ENCODE results near the gene ERGIC1.

Gene ERGIC1

DNA sequence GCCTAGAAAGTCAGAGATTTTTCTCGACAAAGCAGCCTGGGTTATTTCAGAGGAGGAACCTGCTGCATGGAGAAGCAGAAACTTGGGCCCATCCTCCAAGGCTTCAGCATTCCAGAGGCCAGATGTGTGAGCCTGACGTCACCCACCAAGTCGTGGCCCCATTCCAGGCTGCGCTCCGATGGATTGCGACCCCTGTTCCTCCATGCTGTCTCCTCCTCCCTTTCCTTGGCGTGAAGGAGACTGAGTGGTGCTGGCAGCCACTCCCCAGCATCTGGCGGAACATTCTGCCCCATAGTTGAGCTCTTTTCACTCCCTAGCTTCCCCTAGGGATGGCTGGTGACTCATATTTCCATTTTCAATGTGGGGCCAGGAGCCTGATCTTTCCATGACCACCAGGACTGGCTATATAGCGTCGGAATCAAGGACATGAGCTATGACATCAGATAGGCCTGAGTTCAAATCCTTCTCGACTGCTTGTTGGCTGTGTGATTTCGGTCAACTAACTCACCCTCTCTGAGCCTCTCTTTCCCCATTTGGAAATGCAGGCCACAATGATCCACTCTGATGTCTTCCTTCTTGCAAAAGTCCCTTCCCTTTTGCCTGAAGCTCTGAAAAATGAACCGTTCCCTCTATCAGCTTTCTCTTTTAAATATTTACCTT lies 38.6 kb upstream of the ERGIC1 start:
- Mint-ChIP-seq H3K36me3 (ENCODE audit: low read depth) (no peaks in the 10 kb centered on the region), H3K9me3 (no peaks in the 10 kb centered on the region), H3K27me3 (no peaks in the 10 kb centered on the region), H3K4me3 (no peak overlapping the region), H3K27ac (no peak overlapping the region), H3K4me1 (peaks cover 16% of the 10 kb centered on the region)
- DNase-seq (no peak), ATAC-seq (no peak)

DNA sequence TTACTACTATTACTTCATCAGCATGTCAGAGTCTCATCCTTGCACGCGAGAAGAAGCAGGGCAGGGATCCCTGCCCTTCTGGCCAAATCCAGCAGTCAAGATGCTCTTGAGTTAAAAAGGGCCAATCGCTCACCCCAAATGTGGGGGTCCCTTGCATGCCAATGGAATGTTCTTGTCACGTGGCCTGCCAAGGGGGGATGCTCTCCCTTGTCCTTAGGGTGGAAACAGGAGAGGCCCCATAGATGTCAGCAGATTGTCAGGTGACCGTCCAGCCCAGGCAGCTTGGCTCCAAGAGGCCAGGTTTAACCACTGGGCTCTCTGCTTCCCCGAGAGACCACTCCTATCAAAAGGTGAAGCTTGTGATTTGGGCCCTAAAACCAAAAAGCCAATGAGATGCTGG lies 37.7 kb upstream of the ERGIC1 start:
- no peaks in the 10 kb centered on the region for H3K9me3 Mint-ChIP-seq
- no peaks in the 10 kb centered on the region for H3K36me3 Mint-ChIP-seq (ENCODE audit: low read depth)
- H3K27me3 Mint-ChIP-seq = no peaks in the 10 kb centered on the region
- H3K27ac Mint-ChIP-seq = no peak overlapping the region
- peaks cover 16% of the 10 kb centered on the region for H3K4me1 Mint-ChIP-seq
- H3K4me3 Mint-ChIP-seq = no peak overlapping the region
- DNase-seq (no peak), ATAC-seq (no peak)

DNA sequence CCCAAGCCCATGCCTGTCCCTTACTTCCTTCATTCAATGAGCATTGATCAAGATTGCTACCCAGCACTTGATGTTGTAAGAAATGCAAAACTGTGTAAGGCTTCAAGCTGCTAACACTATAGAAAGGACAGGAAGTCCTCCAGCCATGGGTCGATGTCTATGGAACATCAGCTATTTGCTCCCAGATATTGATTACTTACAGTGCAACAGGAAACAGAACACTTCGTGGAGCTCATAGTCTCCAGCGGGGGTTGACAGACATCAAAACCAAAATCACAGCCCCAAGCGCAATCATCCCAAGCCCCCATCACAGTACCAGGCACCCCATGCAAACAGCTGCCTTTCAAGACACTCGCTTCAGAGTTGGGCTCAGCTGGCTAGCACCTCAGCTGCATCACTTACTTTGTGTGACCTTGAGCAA lies 36.3 kb upstream of the ERGIC1 start:
- no peaks in the 10 kb centered on the region for H3K27me3 Mint-ChIP-seq

DNA sequence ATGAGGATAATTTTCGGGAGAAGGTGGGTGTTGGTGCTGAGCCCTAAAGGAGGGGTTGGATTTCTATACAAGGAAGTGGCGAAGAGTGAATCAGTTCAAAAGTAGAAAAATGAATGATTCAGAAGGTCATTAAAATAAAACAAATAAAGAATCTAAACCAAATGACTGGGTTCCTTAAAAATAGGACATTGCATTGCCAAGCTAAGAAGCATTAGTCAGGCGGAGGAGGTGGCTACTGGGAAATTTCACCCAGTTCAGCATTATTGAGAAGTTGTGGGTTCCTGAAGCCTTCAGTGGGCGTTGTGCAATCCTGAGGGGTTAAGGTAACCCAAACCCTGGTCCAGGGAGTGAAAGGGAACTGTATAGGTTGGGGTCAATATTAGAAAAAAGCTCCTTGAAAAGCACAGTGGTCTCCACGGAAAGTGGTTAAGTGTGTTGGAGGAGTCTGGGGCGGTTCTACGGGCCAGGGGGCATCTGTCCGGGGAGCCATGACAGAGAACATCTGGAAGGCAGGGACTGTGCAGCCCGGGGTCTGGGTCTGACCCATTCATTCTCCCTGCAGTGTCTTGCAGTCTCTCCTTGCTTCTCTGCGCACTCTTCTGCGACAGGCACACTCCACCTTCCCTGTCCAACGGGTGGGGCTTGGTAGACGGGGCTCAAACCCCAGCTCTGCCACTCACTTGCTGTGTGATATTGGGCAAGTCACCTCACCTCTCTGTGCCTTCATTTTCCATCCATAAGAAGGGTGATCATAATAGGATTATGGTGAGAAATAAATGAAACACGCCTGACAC lies 35.4 kb upstream of the ERGIC1 start:
- Mint-ChIP-seq H3K9me3 (no peaks in the 10 kb centered on the region), H3K4me1 (peaks cover 14% of the 10 kb centered on the region), H3K27me3 (no peaks in the 10 kb centered on the region), H3K36me3 (ENCODE audit: low read depth) (no peaks in the 10 kb centered on the region), H3K27ac (no peak overlapping the region), H3K4me3 (no peak overlapping the region)
- ATAC-seq = peak; percentile 30
- DNase-seq = no peak

More for the DNA sequence above, 36.3 kb upstream of the ERGIC1 start:
- Mint-ChIP-seq H3K36me3 (ENCODE audit: low read depth) (no peaks in the 10 kb centered on the region), H3K4me3 (no peak overlapping the region), H3K27ac (no peak overlapping the region), H3K4me1 (peaks cover 16% of the 10 kb centered on the region), H3K9me3 (no peaks in the 10 kb centered on the region)
- no peak for ATAC-seq
- no peak for DNase-seq

DNA sequence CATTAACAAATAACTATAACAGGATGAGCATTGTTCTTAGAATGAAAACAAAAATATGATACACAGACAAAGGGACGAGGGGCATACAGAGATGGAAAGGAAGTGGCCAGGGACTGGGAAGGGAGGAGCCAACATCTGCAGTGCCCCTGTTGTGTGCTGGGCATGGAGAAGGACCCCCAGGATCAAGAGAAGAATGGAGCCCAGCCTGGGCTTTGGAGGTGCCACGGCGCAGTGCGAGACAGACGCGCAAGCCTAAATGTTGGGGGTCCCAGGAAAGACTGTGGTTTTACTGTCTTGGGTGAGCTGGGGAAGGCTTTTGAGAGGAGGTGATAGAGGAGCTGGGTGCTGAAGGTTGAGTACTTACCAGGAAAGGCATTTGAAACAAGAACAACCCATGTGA lies 34.6 kb upstream of the ERGIC1 start:
- no peaks in the 10 kb centered on the region for H3K36me3 Mint-ChIP-seq (ENCODE audit: low read depth)
- H3K9me3 Mint-ChIP-seq = no peaks in the 10 kb centered on the region
- H3K27ac Mint-ChIP-seq = no peak overlapping the region
- ATAC-seq (no peak), DNase-seq (no peak)
- no peaks in the 10 kb centered on the region for H3K27me3 Mint-ChIP-seq
- H3K4me1 Mint-ChIP-seq = peaks cover 8% of the 10 kb centered on the region
- no peak overlapping the region for H3K4me3 Mint-ChIP-seq

DNA sequence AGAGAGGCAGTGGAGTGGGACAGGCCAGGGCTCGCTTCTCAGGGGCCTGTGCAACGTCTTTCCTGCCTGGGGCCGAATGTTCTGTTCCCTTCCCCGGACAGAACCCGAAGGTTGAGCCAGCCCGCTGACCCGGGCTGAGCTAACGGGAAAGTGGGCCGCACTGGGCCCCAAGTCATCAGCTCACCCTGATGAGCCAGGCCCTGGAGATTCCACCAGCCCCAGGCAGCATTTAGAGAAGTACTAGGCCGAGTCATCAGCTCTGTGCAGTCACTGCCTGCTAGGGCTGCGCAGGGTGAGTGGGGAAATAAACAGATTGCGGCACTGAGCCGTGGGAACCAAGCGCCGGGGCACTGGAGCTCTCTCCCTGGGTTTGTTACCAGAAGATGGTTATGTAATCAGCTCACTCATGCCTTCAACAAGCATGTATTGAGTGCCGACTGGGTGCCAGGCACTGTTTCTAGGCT lies 33.9 kb upstream of the ERGIC1 start:
- Mint-ChIP-seq H3K27ac (no peak overlapping the region), H3K9me3 (no peaks in the 10 kb centered on the region), H3K27me3 (no peaks in the 10 kb centered on the region), H3K36me3 (ENCODE audit: low read depth) (no peaks in the 10 kb centered on the region), H3K4me1 (peaks cover 7% of the 10 kb centered on the region), H3K4me3 (no peak overlapping the region)
- ATAC-seq = peak; percentile 29
- DNase-seq = no peak

DNA sequence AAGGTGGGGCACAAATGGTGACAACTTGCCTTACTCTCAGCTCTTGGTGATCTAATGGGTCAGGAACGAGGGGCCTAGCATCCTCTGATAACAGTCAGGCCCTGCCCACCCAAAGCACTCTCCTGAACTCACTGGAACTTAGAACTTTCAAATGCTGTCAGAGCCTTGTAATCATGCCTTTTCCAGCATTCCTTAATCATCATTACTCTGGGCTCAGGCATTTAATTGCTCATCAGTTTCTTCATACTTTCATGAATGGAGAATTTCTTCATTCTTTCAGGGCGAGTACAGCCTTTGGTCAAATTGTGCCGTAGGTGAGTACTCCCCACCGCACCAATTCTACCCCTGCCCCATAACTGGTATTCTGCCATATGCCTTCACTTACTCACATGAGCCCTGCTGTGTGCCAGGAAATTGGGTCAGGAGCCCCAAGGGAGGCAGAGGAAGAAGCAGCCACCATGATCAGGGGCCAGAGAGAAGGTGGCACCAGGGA lies 32.8 kb upstream of the ERGIC1 start:
- no peak for ATAC-seq
- Mint-ChIP-seq H3K4me3 (no peak overlapping the region), H3K4me1 (peaks cover 9% of the 10 kb centered on the region), H3K27ac (no peak overlapping the region), H3K9me3 (no peaks in the 10 kb centered on the region), H3K36me3 (ENCODE audit: low read depth) (no peaks in the 10 kb centered on the region), H3K27me3 (no peaks in the 10 kb centered on the region)
- DNase-seq = no peak

DNA sequence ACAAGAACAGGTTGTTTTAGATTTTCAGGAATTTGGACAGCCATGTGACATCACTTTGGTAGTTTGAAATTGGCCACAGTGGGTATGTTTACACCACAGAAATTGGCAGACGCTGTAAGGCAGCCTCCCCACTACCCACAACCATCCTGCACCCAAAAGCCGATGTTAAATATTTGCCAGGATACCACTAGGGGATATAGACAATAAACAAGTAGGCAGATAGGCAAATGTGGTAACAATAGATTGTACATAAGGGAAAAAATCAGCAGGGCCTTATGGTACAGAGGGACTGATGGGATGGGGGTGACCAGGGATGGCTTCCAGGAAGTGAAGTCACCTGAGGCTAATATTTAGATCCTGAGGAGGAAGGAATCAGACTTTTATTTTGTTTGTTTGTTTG lies 31.9 kb upstream of the ERGIC1 start:
- H3K4me1 Mint-ChIP-seq = peaks cover 15% of the 10 kb centered on the region
- DNase-seq = no peak
- H3K36me3 Mint-ChIP-seq (ENCODE audit: low read depth) = no peaks in the 10 kb centered on the region
- no peak overlapping the region for H3K4me3 Mint-ChIP-seq
- no peaks in the 10 kb centered on the region for H3K27me3 Mint-ChIP-seq
- no peaks in the 10 kb centered on the region for H3K9me3 Mint-ChIP-seq
- no peak overlapping the region for H3K27ac Mint-ChIP-seq
- ATAC-seq = no peak

DNA sequence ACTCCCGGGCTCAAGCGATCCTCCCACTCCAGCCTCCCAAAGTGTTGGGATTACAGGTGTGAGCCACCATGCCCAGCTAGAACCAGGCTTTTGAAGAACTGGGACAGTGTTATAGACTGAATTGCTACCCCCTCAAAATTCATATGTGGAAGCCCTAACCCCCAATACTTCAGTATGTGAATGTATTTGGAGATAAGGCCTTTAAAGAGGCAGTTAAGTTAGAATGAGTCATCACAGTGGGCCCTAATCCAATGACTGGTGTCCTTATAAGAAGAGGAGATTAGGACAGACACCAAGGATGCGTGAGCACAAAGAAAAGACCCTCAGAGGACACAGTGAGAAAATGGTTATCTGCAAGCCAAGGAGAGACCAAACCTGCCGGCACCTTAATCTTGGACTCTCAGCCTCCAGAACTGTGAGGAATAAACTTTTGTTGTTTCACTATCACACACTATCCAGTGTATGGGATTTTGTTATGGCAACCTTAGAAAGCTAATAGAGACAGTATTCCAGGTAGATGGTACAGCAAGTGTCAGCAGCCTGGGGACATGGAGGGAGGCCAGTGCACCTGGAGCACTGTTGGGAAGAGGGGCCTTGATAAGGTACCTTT lies 31.4 kb upstream of the ERGIC1 start:
- Mint-ChIP-seq H3K27me3 (no peaks in the 10 kb centered on the region), H3K4me3 (no peak overlapping the region), H3K9me3 (no peaks in the 10 kb centered on the region), H3K4me1 (peaks cover 20% of the 10 kb centered on the region), H3K36me3 (ENCODE audit: low read depth) (no peaks in the 10 kb centered on the region), H3K27ac (no peak overlapping the region)
- no peak for DNase-seq
- ATAC-seq = no peak

DNA sequence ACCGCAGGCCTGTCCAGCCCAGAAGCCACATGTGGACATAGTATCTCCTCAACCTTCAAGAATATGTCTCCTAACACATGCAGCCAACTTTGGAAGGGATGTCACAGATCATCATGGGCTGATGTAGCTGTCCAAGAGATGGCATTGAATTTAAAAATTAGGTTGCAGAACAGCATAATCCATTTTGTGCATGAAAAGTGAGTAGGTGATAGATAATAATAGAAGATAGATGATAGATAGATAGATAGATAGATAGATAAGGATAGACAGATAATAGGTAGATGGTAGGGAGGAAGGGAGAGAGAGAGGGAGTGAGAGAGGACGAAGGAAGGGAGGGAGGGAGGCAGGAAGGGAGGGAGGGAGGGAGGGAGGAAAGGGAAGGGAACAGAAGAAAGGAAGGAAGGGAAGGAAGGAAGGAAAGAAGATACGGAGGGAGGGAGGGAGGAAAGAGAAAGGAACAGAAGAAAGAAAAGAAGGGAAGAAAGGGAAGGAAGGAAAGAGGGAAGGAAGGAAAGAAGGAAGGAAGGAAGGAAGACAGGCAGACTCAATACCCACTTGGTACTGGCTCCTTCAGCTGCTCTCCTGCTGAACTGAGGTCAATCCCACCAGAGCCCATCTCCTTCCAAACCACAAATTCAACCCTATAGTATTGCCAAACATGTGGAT lies 28.9 kb upstream of the ERGIC1 start:
- Mint-ChIP-seq H3K36me3 (ENCODE audit: low read depth) (no peaks in the 10 kb centered on the region), H3K27ac (no peak overlapping the region), H3K4me3 (no peak overlapping the region), H3K9me3 (no peaks in the 10 kb centered on the region), H3K27me3 (no peaks in the 10 kb centered on the region), H3K4me1 (peaks cover 20% of the 10 kb centered on the region)
- DNase-seq = no peak
- no peak for ATAC-seq

DNA sequence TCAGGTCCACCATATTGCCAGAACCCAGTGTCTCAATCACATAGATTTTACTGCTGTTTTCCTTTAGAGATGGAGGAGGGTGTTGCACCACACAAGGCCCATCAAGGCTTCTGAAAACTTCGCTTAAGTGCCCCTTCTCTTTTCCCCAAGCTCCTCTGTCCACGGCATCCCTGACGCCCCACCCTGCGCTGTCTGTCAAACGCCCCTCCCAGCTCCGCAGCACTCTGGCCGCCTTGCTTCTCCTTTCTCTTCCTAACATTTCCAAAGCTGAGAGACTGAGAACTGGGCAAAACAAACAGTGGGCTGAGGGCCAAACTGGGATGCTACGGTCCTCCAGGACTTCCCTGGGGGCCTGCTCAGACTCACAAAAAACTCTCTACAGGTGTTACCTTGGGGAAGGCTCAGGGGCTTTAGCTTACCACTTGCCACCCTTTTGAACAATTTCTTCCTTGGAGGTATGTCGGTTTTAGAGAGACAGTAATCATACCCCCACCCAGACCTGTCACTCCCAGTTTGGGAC lies 28.3 kb upstream of the ERGIC1 start:
- no peak overlapping the region for H3K27ac Mint-ChIP-seq
- ATAC-seq (no peak), DNase-seq (no peak)
- H3K4me3 Mint-ChIP-seq = no peak overlapping the region
- H3K9me3 Mint-ChIP-seq = no peaks in the 10 kb centered on the region
- H3K36me3 Mint-ChIP-seq (ENCODE audit: low read depth) = no peaks in the 10 kb centered on the region
- H3K27me3 Mint-ChIP-seq = no peaks in the 10 kb centered on the region
- H3K4me1 Mint-ChIP-seq = peaks cover 20% of the 10 kb centered on the region

DNA sequence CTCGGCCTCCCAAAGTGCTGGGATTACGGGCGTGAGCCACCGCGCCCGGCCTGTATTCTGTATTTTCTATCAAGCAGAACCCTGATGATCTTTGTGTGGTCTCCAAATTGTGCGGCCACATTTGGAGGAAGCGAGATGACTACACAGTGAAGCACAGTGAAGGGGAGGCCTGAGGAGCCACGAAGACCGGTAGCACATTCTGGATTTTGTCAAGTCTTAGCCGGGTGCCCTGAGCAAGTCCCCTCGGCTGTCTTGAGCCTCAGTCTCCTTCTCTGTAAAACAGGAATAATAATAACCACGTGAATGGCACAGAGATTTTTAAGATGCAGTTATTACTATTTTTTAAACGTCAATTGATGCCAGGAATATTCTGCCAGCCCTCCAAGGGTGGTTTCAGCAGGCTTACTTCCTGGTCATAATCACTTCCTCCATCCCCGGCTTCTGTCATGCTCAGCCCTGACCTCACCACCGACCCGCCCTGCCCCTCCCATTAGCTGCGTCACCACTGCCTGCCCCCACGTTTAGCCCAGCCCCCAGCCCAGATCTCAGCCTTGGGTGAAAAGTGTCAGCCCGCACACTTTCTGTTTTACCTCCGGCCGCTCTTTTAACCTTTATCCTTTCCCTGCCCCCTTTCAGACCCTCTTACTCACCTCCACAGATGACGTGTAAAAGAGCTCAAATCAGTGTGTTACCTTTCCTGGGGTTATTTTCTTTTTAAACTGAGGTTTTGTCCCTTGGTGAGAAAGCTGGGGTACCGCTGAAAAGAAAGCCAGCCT lies 27.0 kb upstream of the ERGIC1 start:
- H3K27me3 Mint-ChIP-seq = no peaks in the 10 kb centered on the region
- H3K4me3 Mint-ChIP-seq = peak overlapping the region; percentile 20
- peak; percentile 99 for ATAC-seq
- H3K9me3 Mint-ChIP-seq = no peaks in the 10 kb centered on the region
- peak overlapping the region; percentile 85 for H3K27ac Mint-ChIP-seq
- DNase-seq = peak; percentile 95
- H3K4me1 Mint-ChIP-seq = peaks cover 20% of the 10 kb centered on the region
- no peaks in the 10 kb centered on the region for H3K36me3 Mint-ChIP-seq (ENCODE audit: low read depth)

DNA sequence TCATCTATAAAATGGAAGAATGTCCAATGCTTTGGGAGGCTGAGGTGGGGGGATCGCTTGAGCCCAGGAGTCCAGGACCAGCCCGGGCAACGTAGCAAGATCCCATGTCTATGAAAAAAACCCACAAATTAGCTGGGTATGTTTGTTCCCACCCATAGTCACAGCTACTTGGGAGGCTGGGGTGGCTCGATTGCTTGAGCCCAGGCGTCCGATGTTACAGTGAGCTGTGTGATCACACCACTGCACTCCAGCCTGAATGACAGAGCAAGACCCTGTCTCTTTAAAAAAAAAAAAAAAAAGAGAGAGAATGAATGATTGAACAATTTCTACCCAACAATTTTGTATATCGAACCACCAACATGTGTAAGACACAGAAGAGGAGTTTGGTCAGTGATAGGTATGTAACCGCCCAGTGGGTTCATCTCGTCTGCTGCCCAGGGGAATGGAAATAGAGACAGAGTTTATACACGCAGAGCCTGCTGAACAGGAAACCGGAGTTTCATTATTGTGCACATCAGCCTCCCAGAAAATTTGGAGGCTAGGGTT lies 26.2 kb upstream of the ERGIC1 start:
- H3K4me1 Mint-ChIP-seq = peaks cover 20% of the 10 kb centered on the region
- H3K36me3 Mint-ChIP-seq (ENCODE audit: low read depth) = no peaks in the 10 kb centered on the region
- H3K27ac Mint-ChIP-seq = peak overlapping the region; percentile 85
- no peak for DNase-seq
- ATAC-seq = no peak
- no peaks in the 10 kb centered on the region for H3K9me3 Mint-ChIP-seq
- H3K27me3 Mint-ChIP-seq = no peaks in the 10 kb centered on the region
- peak overlapping the region; percentile 20 for H3K4me3 Mint-ChIP-seq
